ENCODE measurements around the gene ZFP36L1. TPM values are rescaled to one million over a fixed set of nuclear protein-coding genes. Genes with fewer than 3 reads are reported as not detected.

Gene ZFP36L1
- total and polyA plus RNA-seq, 9 of the 15 experiments (the other 6 are each of a cell fraction or from before 2014, with no cell fraction given): 1.3 to 26.6 (median 3.7) TPM

DNA sequence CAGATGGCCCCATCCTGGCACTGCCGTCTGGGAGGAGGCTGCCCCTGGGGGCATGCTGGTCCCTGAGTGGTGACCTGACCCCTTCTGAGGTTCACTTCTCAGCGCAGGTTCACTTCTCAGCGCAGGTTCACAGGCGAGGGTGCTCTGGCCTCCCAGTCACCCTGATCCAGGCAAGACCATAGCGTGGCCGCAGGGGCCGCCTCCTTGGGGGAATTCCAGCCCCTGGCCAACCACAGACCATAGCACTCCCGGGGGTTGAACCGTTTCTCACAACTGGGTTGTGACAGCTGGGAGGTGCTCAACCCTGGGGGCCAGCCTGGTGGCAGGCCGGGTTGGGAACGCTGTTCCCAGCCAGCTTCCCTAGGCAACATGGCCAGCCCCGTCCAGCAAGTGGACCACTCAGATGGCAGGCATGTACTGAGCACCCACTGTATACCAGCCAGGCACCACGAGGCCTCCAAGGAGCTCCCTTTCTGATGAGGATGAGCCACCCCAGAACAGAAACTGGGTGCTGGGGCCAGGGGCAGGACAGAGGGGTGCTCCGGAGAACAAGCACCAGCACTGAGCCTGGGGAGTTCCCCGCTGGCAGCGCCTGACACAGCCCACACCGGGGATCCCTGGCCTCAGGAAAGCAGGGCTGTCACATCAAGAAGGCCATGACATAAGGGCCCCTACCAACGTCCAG lies 28.3 kb upstream of the ZFP36L1 start:
- 90% methylated on average over 7 of the region's 18 CpGs for WGBS (ENCODE audit: insufficient coverage, low coverage, missing lambda C conversion rate)
- H3K79me2 ChIP-seq (ENCODE audit: control insufficient read depth, insufficient read depth, low read length): 0 out of 3 replicates have a peak, but pooled peaks cover under 1% of the 10 kb centered on the region
- no peak overlapping the region for H2AFZ ChIP-seq (ENCODE audit: low read depth, low read length)
- no peaks in the 10 kb centered on the region for H3K27me3 ChIP-seq (ENCODE audit: control insufficient read depth in 2 of 2, insufficient read depth in 2 of 2, low read length in 2 of 2)
- in situ Hi-C loops (cut with MboI): loop anchor here (10.0 kb wide), 2 partner anchors 576 to 886 kb away; no protein-coding TSS in a partner anchor
- no TSS peak for BruUV-seq (replicated peaks)
- TF ChIP-seq JUND (IDR thresholded peaks at IDR 0.05; ENCODE audit: borderline replicate concordance, low read depth, low read length) (no peak), JUND (tag; IDR thresholded peaks at IDR 0.05; ENCODE audit: borderline replicate concordance, low read depth, low read length) (no peak), GTF2E2 (tag; IDR thresholded peaks at IDR 0.05) (no peak), MEF2D (tag; conservative IDR thresholded peaks at IDR 0.05; ENCODE audit: low read depth) (no peak), TAF15 (IDR thresholded peaks at IDR 0.05; ENCODE audit: low read depth, low read length) (no peak)
- TF ChIP-seq, protein P1, sequence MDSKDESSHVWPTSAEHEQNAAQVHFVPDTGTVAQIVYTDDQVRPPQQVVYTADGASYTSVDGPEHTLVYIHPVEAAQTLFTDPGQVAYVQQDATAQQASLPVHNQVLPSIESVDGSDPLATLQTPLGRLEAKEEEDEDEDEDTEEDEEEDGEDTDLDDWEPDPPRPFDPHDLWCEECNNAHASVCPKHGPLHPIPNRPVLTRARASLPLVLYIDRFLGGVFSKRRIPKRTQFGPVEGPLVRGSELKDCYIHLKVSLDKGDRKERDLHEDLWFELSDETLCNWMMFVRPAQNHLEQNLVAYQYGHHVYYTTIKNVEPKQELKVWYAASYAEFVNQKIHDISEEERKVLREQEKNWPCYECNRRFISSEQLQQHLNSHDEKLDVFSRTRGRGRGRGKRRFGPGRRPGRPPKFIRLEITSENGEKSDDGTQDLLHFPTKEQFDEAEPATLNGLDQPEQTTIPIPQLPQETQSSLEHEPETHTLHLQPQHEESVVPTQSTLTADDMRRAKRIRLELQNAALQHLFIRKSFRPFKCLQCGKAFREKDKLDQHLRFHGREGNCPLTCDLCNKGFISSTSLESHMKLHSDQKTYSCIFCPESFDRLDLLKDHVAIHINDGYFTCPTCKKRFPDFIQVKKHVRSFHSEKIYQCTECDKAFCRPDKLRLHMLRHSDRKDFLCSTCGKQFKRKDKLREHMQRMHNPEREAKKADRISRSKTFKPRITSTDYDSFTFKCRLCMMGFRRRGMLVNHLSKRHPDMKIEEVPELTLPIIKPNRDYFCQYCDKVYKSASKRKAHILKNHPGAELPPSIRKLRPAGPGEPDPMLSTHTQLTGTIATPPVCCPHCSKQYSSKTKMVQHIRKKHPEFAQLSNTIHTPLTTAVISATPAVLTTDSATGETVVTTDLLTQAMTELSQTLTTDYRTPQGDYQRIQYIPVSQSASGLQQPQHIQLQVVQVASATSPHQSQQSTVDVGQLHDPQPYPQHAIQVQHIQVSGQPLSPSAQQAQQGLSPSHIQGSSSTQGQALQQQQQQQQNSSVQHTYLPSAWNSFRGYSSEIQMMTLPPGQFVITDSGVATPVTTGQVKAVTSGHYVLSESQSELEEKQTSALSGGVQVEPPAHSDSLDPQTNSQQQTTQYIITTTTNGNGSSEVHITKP (IDR thresholded peaks at IDR 0.05; ENCODE audit: partially characterized antibody): peak; percentile 75
- TF ChIP-seq, protein P2, sequence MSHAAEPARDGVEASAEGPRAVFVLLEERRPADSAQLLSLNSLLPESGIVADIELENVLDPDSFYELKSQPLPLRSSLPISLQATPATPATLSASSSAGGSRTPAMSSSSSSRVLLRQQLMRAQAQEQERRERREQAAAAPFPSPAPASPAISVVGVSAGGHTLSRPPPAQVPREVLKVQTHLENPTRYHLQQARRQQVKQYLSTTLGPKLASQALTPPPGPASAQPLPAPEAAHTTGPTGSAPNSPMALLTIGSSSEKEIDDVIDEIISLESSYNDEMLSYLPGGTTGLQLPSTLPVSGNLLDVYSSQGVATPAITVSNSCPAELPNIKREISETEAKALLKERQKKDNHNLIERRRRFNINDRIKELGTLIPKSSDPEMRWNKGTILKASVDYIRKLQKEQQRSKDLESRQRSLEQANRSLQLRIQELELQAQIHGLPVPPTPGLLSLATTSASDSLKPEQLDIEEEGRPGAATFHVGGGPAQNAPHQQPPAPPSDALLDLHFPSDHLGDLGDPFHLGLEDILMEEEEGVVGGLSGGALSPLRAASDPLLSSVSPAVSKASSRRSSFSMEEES (CRISPR knock-in tag; IDR thresholded peaks at IDR 0.05): no peak
- H3K9ac ChIP-seq (ENCODE audit: insufficient read depth in 1 of 2, low read depth in 2 of 2, low read length in 2 of 2): peak overlapping the region in 1 of 2 experiments; percentile 15; a peak in 1 of 4 replicates
- intact Hi-C loops (cut with micrococcal nuclease): no loop called here
- no peaks in the 10 kb centered on the region for H4K20me1 ChIP-seq (replicated peaks; ENCODE audit: control insufficient read depth, insufficient read depth, low read length)
- DNase-seq (ENCODE audit: extremely low read depth in 1 of 4, low spot score in 3 of 4): no peak
- ChIA-PET CTCF (ENCODE audit: low intra/inter-chr PET ratio) (no interaction called here), POLR2A (interaction anchor here (0.7 kb wide), 1 partner anchor 244 kb away, joined by 3 read pairs; no protein-coding TSS in a partner anchor)
- no peaks in the 10 kb centered on the region for H3K9me3 ChIP-seq (replicated peaks; ENCODE audit: control insufficient read depth, insufficient read depth, low read depth, low read length)
- no peak for ATAC-seq
- FAIRE-seq: no peak
- H3K27ac ChIP-seq (ENCODE audit: extremely low read depth, low read depth, low read length): no peak overlapping the region
- H3K4me2 ChIP-seq (ENCODE audit: insufficient read depth, low read length): no peak overlapping the region
- peaks cover 15 to 25% of the 10 kb centered on the region in 2 experiments; a peak in 4 of 5 replicates for H3K4me1 ChIP-seq (replicated peaks in 1 of 2; ENCODE audit: control insufficient read depth in 2 of 2, insufficient read depth in 2 of 2, low read length in 2 of 2)
- no peaks in the 10 kb centered on the region for H3K9me1 ChIP-seq (ENCODE audit: control insufficient read depth, insufficient read depth, low read length)
- H3K36me3 ChIP-seq (ENCODE audit: control insufficient read depth, insufficient read depth, low read length): no peaks in the 10 kb centered on the region
- H3K4me3 ChIP-seq: no peak overlapping the region
